HEK293 (cell line): ENCODE measurements around the gene IBSP.

Experiments used
- CTCF ChIA-PET: fragments of 350-600 bp; formaldehyde crosslinking; extraction: SDS; loops from one replicate; lab custom pipeline; 2021; ENCODE audit warnings: antibody characterized with exemption; lab: Yijun Ruan, JAX
- POLR2A ChIA-PET: fragments of 300-600 bp; formaldehyde crosslinking; extraction: SDS; loops from one replicate; lab custom pipeline; 2020; ENCODE audit warnings: antibody characterized with exemption, inconsistent platforms; lab: Yijun Ruan, JAX
- H3K27ac ChIP-seq: fragments of 200-500 bp; sonication (Bioruptor generic); 2 replicates; pipeline ENCODE4 v1.5.1; 2014; ENCODE audit warnings: low read depth, low read length, control low read depth, inconsistent platforms; ENCODE audit errors: extremely low read depth
- H3K36me3 ChIP-seq, 2 experiments: fragments of 200-500 bp in 1 of 2; sonication (Bioruptor generic) in 1 of 2; 1 replicate in 1 of 2; 2 replicates in 1 of 2; pipeline ENCODE4 v1.5.1; 2014 to 2017; ENCODE audit warnings: inconsistent platforms in 2 of 2, low read length in 2 of 2; ENCODE audit not compliant: control insufficient read depth in 2 of 2, insufficient read depth in 1 of 2
- H3K4me1 ChIP-seq: fragments of 200-500 bp; sonication (Bioruptor generic); 2 replicates; pipeline ENCODE4 v1.5.1; 2014; ENCODE audit warnings: mild to moderate bottlenecking, low read length, inconsistent platforms; ENCODE audit not compliant: control insufficient read depth, insufficient read depth
- H3K4me3 ChIP-seq: 2 replicates; pipeline ENCODE4 v1.5.1; 2011; ENCODE audit warnings: low read depth, mild to moderate bottlenecking, control low read depth, low read length, moderate library complexity
- H3K9me3 ChIP-seq: fragments of 200-500 bp; sonication (Bioruptor generic); 2 replicates; pipeline ENCODE4 v1.5.1; 2014; ENCODE audit warnings: low read depth, low read length, inconsistent platforms; ENCODE audit not compliant: control insufficient read depth, insufficient read depth
- INSM2 ChIP-seq: fragments of 450-650 bp; formaldehyde crosslinking; IDR thresholded peaks from 2 replicates; pipeline ENCODE4 v1.5.1; 2016; ENCODE audit warnings: missing biosample characterization, missing genetic modification characterization
- KLF7 ChIP-seq: fragments of 450-650 bp; formaldehyde crosslinking; IDR thresholded peaks from 2 replicates; pipeline ENCODE4 v1.5.1; 2016; ENCODE audit warnings: missing biosample characterization, missing genetic modification characterization, borderline replicate concordance
- MEIS1 ChIP-seq: sonication (generic); formaldehyde crosslinking; IDR thresholded peaks from 2 replicates; pipeline ENCODE4 v1.8.1; 2022; ENCODE audit warnings: missing genetic modification reagents, mild to moderate bottlenecking, borderline replicate concordance
- PATZ1 ChIP-seq: fragments of 450-650 bp; formaldehyde crosslinking; IDR thresholded peaks from 2 replicates; pipeline ENCODE4 v1.5.1; 2016; ENCODE audit warnings: missing biosample characterization, missing genetic modification characterization
- REPIN1 ChIP-seq: fragments of 450-650 bp; formaldehyde crosslinking; IDR thresholded peaks from 2 replicates; pipeline ENCODE4 v1.5.1; 2017; ENCODE audit warnings: missing biosample characterization, missing genetic modification characterization, low read depth
- SCRT1 ChIP-seq: fragments of 450-650 bp; formaldehyde crosslinking; IDR thresholded peaks from 2 replicates; pipeline ENCODE4 v1.5.1; 2016; ENCODE audit warnings: missing biosample characterization, missing genetic modification characterization, borderline replicate concordance
- SP2 ChIP-seq: fragments of 450-650 bp; formaldehyde crosslinking; IDR thresholded peaks from 2 replicates; pipeline ENCODE4 v1.5.1; 2016; ENCODE audit warnings: missing biosample characterization, missing genetic modification characterization
- YY1 ChIP-seq: fragments of 450-650 bp; formaldehyde crosslinking; IDR thresholded peaks from 2 replicates; pipeline ENCODE4 v1.5.1; 2018; ENCODE audit warnings: missing biosample characterization, missing genetic modification characterization
- ZNF140 ChIP-seq: fragments of 450-650 bp; formaldehyde crosslinking; IDR thresholded peaks from 2 replicates; pipeline ENCODE4 v1.5.1; 2016; ENCODE audit warnings: missing biosample characterization, missing genetic modification characterization
- ZNF202 ChIP-seq: fragments of 450-650 bp; formaldehyde crosslinking; IDR thresholded peaks from 2 replicates; pipeline ENCODE4 v1.5.1; 2016; ENCODE audit warnings: missing biosample characterization, missing genetic modification characterization, borderline replicate concordance
- ZNF23 ChIP-seq: fragments of 450-650 bp; formaldehyde crosslinking; IDR thresholded peaks from 2 replicates; pipeline ENCODE4 v1.5.1; 2016; ENCODE audit warnings: missing biosample characterization, missing genetic modification characterization, borderline replicate concordance
- ZNF596 ChIP-seq: fragments of 450-650 bp; IDR thresholded peaks from 2 replicates; pipeline ENCODE4 v1.5.0; 2018; ENCODE audit warnings: missing biosample characterization, mild to moderate bottlenecking, missing genetic modification characterization, moderate library complexity
- ZNF600 ChIP-seq: fragments of 450-650 bp; formaldehyde crosslinking; IDR thresholded peaks from 2 replicates; pipeline ENCODE4 v1.5.1; 2016; ENCODE audit warnings: missing biosample characterization, missing genetic modification characterization
- ZNF704 ChIP-seq: fragments of 450-650 bp; formaldehyde crosslinking; IDR thresholded peaks from 2 replicates; pipeline ENCODE4 v1.5.1; 2016; ENCODE audit warnings: missing biosample characterization, missing genetic modification characterization
- ZSCAN23 ChIP-seq: fragments of 450-650 bp; formaldehyde crosslinking; IDR thresholded peaks from 2 replicates; pipeline ENCODE4 v1.5.1; 2016; ENCODE audit warnings: missing biosample characterization, missing genetic modification characterization
- TF ChIP-seq, protein P1 (sequence below): fragments of 450-650 bp; formaldehyde crosslinking; IDR thresholded peaks from 2 replicates; pipeline ENCODE4 v1.5.1; 2016; ENCODE audit warnings: missing biosample characterization, missing genetic modification characterization, borderline replicate concordance
- TF ChIP-seq, protein P2 (sequence below): fragments of 450-650 bp; formaldehyde crosslinking; IDR thresholded peaks from 2 replicates; pipeline ENCODE4 v1.5.1; 2016; ENCODE audit warnings: missing biosample characterization, missing genetic modification characterization
- TF ChIP-seq, protein P3 (sequence below): fragments of 450-650 bp; IDR thresholded peaks from 2 replicates; pipeline ENCODE4 v1.5.1; 2018; ENCODE audit warnings: missing biosample characterization, mild to moderate bottlenecking, missing genetic modification characterization

IBSP gene

GRCh38 chr4:87823200-87823599 is 23.8 kb downstream of the IBSP start (continued):
- no peak for TF ChIP-seq PATZ1 (tag by site-specific recombination)
- TF ChIP-seq, all 188 proteins: peak for 0

- H3K36me3 ChIP-seq: no peaks in the 10 kb centered on the region
- CTCF ChIA-PET: interaction anchor here (1.6 kb wide), 1 partner anchor 25 kb away, joined by 5 read pairs; no protein-coding TSS in a partner anchor
- no peaks in the 10 kb centered on the region for H3K9me3 ChIP-seq
- TF ChIP-seq ZNF600 (tag by site-specific recombination) (no peak), KLF7 (tag by site-specific recombination) (no peak), YY1 (tag by site-specific recombination) (no peak), ZNF596 (tag by site-specific recombination) (no peak), SP2 (tag by site-specific recombination) (no peak), INSM2 (tag by site-specific recombination) (no peak)
- TF ChIP-seq, protein P1, sequence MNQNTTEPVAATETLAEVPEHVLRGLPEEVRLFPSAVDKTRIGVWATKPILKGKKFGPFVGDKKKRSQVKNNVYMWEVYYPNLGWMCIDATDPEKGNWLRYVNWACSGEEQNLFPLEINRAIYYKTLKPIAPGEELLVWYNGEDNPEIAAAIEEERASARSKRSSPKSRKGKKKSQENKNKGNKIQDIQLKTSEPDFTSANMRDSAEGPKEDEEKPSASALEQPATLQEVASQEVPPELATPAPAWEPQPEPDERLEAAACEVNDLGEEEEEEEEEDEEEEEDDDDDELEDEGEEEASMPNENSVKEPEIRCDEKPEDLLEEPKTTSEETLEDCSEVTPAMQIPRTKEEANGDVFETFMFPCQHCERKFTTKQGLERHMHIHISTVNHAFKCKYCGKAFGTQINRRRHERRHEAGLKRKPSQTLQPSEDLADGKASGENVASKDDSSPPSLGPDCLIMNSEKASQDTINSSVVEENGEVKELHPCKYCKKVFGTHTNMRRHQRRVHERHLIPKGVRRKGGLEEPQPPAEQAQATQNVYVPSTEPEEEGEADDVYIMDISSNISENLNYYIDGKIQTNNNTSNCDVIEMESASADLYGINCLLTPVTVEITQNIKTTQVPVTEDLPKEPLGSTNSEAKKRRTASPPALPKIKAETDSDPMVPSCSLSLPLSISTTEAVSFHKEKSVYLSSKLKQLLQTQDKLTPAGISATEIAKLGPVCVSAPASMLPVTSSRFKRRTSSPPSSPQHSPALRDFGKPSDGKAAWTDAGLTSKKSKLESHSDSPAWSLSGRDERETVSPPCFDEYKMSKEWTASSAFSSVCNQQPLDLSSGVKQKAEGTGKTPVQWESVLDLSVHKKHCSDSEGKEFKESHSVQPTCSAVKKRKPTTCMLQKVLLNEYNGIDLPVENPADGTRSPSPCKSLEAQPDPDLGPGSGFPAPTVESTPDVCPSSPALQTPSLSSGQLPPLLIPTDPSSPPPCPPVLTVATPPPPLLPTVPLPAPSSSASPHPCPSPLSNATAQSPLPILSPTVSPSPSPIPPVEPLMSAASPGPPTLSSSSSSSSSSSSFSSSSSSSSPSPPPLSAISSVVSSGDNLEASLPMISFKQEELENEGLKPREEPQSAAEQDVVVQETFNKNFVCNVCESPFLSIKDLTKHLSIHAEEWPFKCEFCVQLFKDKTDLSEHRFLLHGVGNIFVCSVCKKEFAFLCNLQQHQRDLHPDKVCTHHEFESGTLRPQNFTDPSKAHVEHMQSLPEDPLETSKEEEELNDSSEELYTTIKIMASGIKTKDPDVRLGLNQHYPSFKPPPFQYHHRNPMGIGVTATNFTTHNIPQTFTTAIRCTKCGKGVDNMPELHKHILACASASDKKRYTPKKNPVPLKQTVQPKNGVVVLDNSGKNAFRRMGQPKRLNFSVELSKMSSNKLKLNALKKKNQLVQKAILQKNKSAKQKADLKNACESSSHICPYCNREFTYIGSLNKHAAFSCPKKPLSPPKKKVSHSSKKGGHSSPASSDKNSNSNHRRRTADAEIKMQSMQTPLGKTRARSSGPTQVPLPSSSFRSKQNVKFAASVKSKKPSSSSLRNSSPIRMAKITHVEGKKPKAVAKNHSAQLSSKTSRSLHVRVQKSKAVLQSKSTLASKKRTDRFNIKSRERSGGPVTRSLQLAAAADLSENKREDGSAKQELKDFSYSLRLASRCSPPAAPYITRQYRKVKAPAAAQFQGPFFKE: no peak
- TF ChIP-seq, all 188 proteins: peak for 0
- no peak overlapping the region for H3K4me3 ChIP-seq
- no peak overlapping the region for H3K27ac ChIP-seq
- POLR2A ChIA-PET: no interaction called here
- H3K4me1 ChIP-seq: no peaks in the 10 kb centered on the region
Observed at GRCh38 chr4:87823724-87824123, 24.4 kb downstream of the IBSP start.

GRCh38 chr4:87824352-87824751 is 25.0 kb downstream of the IBSP start:
- H3K4me3 ChIP-seq: no peak overlapping the region
- H3K9me3 ChIP-seq: no peaks in the 10 kb centered on the region
- H3K36me3 ChIP-seq: no peaks in the 10 kb centered on the region
- ChIA-PET CTCF (interaction anchor here (0.7 to 1.6 kb wide), 2 partner anchors 25 to 144 kb away, joined by 3 to 5 read pairs; no protein-coding TSS in a partner anchor), POLR2A (interaction anchor here (0.6 kb wide), 1 partner anchor 401 kb away, joined by 4 read pairs; no protein-coding TSS in a partner anchor)
- no peaks in the 10 kb centered on the region for H3K4me1 ChIP-seq
- H3K27ac ChIP-seq: no peak overlapping the region
- TF ChIP-seq, protein P2, sequence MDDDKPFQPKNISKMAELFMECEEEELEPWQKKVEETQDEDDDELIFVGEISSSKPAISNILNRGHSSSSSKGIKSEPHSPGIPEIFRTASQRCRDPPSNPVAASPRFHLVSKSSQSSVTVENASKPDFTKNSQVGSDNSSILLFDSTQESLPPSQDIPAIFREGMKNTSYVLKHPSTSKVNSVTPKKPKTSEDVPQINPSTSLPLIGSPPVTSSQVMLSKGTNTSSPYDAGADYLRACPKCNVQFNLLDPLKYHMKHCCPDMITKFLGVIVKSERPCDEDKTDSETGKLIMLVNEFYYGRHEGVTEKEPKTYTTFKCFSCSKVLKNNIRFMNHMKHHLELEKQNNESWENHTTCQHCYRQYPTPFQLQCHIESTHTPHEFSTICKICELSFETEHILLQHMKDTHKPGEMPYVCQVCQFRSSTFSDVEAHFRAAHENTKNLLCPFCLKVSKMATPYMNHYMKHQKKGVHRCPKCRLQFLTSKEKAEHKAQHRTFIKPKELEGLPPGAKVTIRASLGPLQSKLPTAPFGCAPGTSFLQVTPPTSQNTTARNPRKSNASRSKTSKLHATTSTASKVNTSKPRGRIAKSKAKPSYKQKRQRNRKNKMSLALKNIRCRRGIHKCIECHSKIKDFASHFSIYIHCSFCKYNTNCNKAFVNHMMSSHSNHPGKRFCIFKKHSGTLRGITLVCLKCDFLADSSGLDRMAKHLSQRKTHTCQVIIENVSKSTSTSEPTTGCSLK (tag by site-specific recombination): no peak
- no peak for TF ChIP-seq ZNF140 (tag by site-specific recombination)
- TF ChIP-seq ZSCAN23 (tag by site-specific recombination): no peak
- TF ChIP-seq SCRT1 (tag by site-specific recombination): no peak
- no peak for TF ChIP-seq ZNF202 (tag by site-specific recombination)
- TF ChIP-seq ZNF23 (tag by site-specific recombination): no peak
- no peak for TF ChIP-seq MEIS1 (CRISPR knock-in tag)
- no peak for TF ChIP-seq ZNF704 (tag by site-specific recombination)
- TF ChIP-seq REPIN1 (tag by site-specific recombination): no peak
- TF ChIP-seq, protein P3, sequence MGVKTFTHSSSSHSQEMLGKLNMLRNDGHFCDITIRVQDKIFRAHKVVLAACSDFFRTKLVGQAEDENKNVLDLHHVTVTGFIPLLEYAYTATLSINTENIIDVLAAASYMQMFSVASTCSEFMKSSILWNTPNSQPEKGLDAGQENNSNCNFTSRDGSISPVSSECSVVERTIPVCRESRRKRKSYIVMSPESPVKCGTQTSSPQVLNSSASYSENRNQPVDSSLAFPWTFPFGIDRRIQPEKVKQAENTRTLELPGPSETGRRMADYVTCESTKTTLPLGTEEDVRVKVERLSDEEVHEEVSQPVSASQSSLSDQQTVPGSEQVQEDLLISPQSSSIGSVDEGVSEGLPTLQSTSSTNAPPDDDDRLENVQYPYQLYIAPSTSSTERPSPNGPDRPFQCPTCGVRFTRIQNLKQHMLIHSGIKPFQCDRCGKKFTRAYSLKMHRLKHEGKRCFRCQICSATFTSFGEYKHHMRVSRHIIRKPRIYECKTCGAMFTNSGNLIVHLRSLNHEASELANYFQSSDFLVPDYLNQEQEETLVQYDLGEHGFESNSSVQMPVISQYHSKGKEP (tag by site-specific recombination): no peak
